ENCODE data around the gene RGL2.

DNA sequence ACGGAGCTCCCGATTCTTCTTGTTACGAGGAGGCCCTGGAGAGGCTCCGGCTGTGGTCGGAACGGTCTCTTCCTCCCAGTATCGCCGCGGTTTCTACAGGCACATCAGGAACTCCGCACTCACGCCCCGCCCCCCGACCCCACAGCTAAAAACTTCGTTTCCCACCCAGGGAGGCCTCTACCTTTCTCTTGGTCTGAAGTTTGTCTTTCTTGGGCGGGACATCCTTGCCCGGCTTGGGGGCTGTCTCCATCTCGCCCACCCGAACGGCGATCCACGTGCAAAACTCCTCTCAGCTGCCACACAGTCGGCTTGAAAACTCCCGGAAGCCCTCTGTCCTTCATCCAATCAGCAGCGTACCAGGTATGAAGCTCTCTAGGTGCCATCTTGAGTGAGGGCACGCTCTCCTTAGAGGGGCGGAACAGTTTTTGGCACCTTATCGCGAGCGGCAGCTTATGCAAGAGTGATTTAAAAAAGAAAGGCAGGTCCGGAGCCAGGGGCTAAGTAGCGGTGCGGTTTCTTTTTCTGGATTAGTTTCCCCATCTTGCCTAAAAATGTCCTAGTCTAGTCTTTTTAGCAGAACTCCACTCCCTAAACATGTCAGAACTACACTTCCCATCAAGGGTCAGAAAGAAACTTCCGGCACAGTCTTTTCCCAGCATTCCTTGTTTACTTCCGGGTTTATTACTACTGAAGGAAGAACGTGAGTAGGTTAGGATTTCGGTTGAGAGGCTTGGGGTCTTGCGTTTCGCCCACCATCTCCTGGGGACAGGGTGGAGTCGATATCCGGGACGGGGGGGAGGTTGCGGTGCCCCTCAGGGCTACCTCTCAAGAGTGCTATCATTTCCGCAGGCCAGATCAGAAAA lies 9.6 kb downstream of the RGL2 start, which contains the start of the genes PFDN6 and WDR46:
- TF ChIP-seq GATA3 (IDR thresholded peaks at IDR 0.05; ENCODE audit: low read depth, low read length) (no peak), GATA2 (IDR thresholded peaks at IDR 0.05; ENCODE audit: low read depth, low read length) (peak; percentile 46; the same call in 1 of the 2 replicates)

Measured in SH-SY5Y (cell line).